Measurements from ENCODE around the gene ENDOU. TPM values are rescaled to one million over a fixed set of nuclear protein-coding genes. Genes with fewer than 3 reads are reported as not detected.

ENDOU gene
- total RNA-seq, 1 experiment from 2014 or later: not detected

DNA sequence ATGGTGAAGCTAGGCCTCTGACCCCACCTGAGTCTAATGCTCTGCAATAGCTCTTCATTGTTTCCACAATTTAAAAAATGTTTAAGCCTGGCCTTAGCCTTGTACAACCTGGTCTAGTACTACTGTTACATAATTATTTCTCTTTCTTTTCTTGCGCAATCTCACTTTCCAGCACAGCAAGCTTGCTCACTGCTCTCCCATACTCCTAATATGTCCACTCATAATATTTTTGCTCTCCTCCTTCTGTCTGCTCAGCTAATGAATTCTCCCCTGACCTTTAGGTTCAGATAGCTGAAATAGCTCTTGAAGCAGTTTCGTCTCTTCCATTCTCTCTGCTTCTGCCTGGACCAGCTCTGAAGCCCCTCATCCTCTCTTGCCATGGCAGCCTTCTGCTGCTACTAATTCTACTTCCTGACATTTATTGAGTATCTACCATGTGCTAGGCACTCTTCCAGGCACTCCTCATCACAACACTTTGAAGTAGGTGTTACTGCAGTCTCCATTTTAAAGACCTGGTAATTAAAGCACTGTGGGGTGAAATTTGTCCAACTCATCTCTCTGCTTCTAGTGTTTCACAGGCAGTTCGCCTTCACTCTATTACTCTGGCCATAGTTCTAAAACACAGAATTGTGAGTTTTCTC lies 44.9 kb upstream of the ENDOU start:
- CTCF ChIA-PET: interaction anchor here (0.5 to 19.3 kb wide), 6 partner anchors 8 to 68 kb away, joined by 4 to 735 read pairs (median 110); partner anchors contain the start of gene RAPGEF3

DNA sequence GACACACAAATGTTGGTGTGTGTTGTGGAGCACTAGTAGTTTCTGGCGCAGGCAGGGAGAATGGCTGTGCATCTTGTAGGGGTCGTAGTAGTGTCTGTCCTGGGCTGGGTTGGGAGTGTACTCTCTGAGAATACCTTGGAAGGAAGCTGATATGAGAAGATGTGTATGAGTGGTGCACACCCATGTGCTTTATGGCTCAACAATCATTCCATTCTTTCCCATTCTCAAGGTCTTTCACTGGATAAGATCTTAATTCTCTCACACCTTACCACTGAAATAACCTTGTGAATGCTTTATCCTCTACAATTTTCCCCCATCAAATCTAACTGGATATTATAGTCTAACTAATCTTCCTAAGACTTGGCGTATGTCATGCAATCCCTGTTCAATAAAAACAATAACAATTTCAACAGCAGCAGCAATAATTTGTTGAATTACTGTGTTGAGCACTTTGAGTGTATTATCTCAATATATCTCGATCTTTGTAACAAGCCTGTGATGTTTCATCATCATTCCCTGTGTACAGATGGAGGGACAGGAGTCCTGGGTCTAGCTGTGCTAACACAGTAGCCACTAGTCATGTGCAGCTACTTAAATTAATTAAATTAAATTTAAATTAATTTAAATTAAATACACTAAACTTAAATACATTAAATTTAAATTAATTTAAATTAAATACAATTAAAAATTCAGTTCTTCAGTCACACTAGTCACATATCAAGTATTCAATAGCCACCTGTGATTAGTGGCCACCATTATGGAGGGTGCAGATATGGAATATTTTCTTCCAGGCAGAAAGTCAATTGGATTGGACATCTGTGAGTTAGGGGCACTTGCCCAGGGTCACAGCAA lies 44.2 kb upstream of the ENDOU start:
- H3K9me3 Mint-ChIP-seq: no peaks in the 10 kb centered on the region
- CTCF ChIA-PET: interaction anchor here (0.5 to 19.3 kb wide), 8 partner anchors 9 to 69 kb away, joined by 3 to 735 read pairs (median 60); partner anchors contain the start of gene RAPGEF3
- H3K4me1 Mint-ChIP-seq: peaks cover 25% of the 10 kb centered on the region
- no peaks in the 10 kb centered on the region for H3K36me3 Mint-ChIP-seq
- no peak overlapping the region for H3K4me3 Mint-ChIP-seq
- DNase-seq (ENCODE audit: low spot score) (no peak), ATAC-seq (no peak)
- H3K27me3 Mint-ChIP-seq (ENCODE audit: low read depth): peaks cover 16% of the 10 kb centered on the region
- TF ChIP-seq, protein P1, sequence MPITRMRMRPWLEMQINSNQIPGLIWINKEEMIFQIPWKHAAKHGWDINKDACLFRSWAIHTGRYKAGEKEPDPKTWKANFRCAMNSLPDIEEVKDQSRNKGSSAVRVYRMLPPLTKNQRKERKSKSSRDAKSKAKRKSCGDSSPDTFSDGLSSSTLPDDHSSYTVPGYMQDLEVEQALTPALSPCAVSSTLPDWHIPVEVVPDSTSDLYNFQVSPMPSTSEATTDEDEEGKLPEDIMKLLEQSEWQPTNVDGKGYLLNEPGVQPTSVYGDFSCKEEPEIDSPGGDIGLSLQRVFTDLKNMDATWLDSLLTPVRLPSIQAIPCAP (CRISPR knock-in tag; IDR thresholded peaks at IDR 0.05): no peak
- peak; percentile 85 for TF ChIP-seq GABPB1 (CRISPR knock-in tag; IDR thresholded peaks at IDR 0.05)
- TF ChIP-seq HMGA2 (CRISPR knock-in tag; IDR thresholded peaks at IDR 0.05): peak; percentile 99
- no peak overlapping the region for H3K27ac Mint-ChIP-seq
- POLR2A ChIA-PET: interaction anchor here (1.1 kb wide), 1 partner anchor 25 kb away, joined by 3 read pairs; no protein-coding TSS in a partner anchor

More for the DNA sequence above, 44.9 kb upstream of the ENDOU start:
- POLR2A ChIA-PET: no interaction called here
- H3K9me3 Mint-ChIP-seq: no peaks in the 10 kb centered on the region
- peak; percentile 41; the same call in 1 of the 2 replicates for TF ChIP-seq GABPB1 (CRISPR knock-in tag; IDR thresholded peaks at IDR 0.05)
- TF ChIP-seq CREM (CRISPR knock-in tag; IDR thresholded peaks at IDR 0.05): no peak
- no peak overlapping the region for H3K4me3 Mint-ChIP-seq
- H3K4me1 Mint-ChIP-seq: peaks cover 25% of the 10 kb centered on the region
- H3K27me3 Mint-ChIP-seq (ENCODE audit: low read depth): peaks cover 20% of the 10 kb centered on the region
- H3K36me3 Mint-ChIP-seq: no peaks in the 10 kb centered on the region
- DNase-seq (ENCODE audit: low spot score) (no peak), ATAC-seq (no peak)
- H3K27ac Mint-ChIP-seq: no peak overlapping the region

DNA sequence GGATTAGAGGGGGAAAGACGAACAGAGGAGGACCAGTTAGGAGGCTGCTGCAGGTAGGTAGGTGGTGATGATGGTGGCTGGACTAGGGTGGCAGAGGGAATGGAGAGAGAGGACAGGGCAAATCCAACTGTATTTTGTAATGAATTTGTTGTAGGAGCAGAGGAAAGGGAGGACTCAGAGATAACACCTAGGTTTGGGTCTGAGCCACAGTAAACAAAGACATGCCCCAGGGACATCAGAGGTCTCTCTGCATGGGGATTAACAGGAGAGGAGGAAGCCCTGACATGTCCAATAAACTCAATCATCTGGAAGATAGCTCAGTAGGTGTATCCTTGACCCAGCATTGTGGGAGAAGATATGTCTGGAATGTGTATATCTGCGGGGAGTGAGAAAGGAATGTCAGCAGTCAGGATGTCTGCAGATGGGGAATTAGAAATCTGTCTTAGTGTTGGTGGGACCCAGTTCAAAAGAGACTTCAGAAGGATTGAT lies 43.1 kb upstream of the ENDOU start:
- Mint-ChIP-seq H3K27me3 (ENCODE audit: low read depth) (peaks cover 10% of the 10 kb centered on the region), H3K36me3 (no peaks in the 10 kb centered on the region), H3K4me1 (peaks cover 22% of the 10 kb centered on the region), H3K27ac (no peak overlapping the region), H3K9me3 (no peaks in the 10 kb centered on the region), H3K4me3 (no peak overlapping the region)
- no peak for TF ChIP-seq NFYB (CRISPR knock-in tag; conservative IDR thresholded peaks at IDR 0.05; ENCODE audit: low read depth)
- no peak for TF ChIP-seq TP53 (CRISPR knock-in tag; IDR thresholded peaks at IDR 0.05)
- no peak for TF ChIP-seq GRHL2 (CRISPR knock-in tag; IDR thresholded peaks at IDR 0.05; ENCODE audit: insufficient replicate concordance, severe bottlenecking)
- no peak for TF ChIP-seq ZNF416 (CRISPR knock-in tag; IDR thresholded peaks at IDR 0.05)
- TF ChIP-seq, protein P2, sequence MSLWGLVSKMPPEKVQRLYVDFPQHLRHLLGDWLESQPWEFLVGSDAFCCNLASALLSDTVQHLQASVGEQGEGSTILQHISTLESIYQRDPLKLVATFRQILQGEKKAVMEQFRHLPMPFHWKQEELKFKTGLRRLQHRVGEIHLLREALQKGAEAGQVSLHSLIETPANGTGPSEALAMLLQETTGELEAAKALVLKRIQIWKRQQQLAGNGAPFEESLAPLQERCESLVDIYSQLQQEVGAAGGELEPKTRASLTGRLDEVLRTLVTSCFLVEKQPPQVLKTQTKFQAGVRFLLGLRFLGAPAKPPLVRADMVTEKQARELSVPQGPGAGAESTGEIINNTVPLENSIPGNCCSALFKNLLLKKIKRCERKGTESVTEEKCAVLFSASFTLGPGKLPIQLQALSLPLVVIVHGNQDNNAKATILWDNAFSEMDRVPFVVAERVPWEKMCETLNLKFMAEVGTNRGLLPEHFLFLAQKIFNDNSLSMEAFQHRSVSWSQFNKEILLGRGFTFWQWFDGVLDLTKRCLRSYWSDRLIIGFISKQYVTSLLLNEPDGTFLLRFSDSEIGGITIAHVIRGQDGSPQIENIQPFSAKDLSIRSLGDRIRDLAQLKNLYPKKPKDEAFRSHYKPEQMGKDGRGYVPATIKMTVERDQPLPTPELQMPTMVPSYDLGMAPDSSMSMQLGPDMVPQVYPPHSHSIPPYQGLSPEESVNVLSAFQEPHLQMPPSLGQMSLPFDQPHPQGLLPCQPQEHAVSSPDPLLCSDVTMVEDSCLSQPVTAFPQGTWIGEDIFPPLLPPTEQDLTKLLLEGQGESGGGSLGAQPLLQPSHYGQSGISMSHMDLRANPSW (CRISPR knock-in tag; conservative IDR thresholded peaks at IDR 0.05; ENCODE audit: low read depth): no peak
- TF ChIP-seq USF2 (CRISPR knock-in tag; IDR thresholded peaks at IDR 0.05): no peak
- TF ChIP-seq KAT7 (CRISPR knock-in tag; IDR thresholded peaks at IDR 0.05; ENCODE audit: borderline replicate concordance): no peak
- TF ChIP-seq ZNF396 (CRISPR knock-in tag; IDR thresholded peaks at IDR 0.05; ENCODE audit: borderline replicate concordance): no peak
- TF ChIP-seq ATF2 (CRISPR knock-in tag; IDR thresholded peaks at IDR 0.05; ENCODE audit: borderline replicate concordance, low read depth): no peak
- TF ChIP-seq ZBTB43 (CRISPR knock-in tag; IDR thresholded peaks at IDR 0.05): no peak
- TF ChIP-seq ZNF232 (CRISPR knock-in tag; IDR thresholded peaks at IDR 0.05): no peak
- no peak for TF ChIP-seq ELF4 (CRISPR knock-in tag; IDR thresholded peaks at IDR 0.05; ENCODE audit: low read depth)
- TF ChIP-seq ZNF423 (CRISPR knock-in tag; IDR thresholded peaks at IDR 0.05): no peak
- TF ChIP-seq HMGA2 (CRISPR knock-in tag; IDR thresholded peaks at IDR 0.05): no peak
- no peak for TF ChIP-seq OVOL2 (CRISPR knock-in tag; IDR thresholded peaks at IDR 0.05; ENCODE audit: borderline replicate concordance)
- TF ChIP-seq, protein P1 (CRISPR knock-in tag; IDR thresholded peaks at IDR 0.05): no peak
- no peak for TF ChIP-seq ATF1 (CRISPR knock-in tag; IDR thresholded peaks at IDR 0.05)
- ChIA-PET POLR2A (interaction anchor here (1.1 kb wide), 1 partner anchor 24 kb away, joined by 3 read pairs; no protein-coding TSS in a partner anchor), CTCF (interaction anchor here (0.9 to 19.3 kb wide), 8 partner anchors 10 to 75 kb away, joined by 3 to 735 read pairs (median 82); partner anchors contain the start of gene RAPGEF3)
- ATAC-seq (peak; percentile 27), DNase-seq (ENCODE audit: low spot score) (no peak)
